Body of pancreas (tissue), 4 donors: ENCODE results near the gene ANTKMT. TPM values are rescaled to one million over a fixed set of nuclear protein-coding genes. Genes with fewer than 3 reads are reported as not detected.
A peak's percentile ranks its signal among the peaks of the same experiment; 100 is the strongest.

Experiments
- ATAC-seq: fragments of 150-250 bp; one replicate; pipeline ENCODE4 v1.9.1; 2016
- DNase-seq, 4 donors: peaks; one replicate each; pipeline ENCODE4 v3.0.0-alpha.2; 2019
- H3K27ac ChIP-seq, 4 donors: fragments of 200-600 bp; sonication (generic); 1 replicate in 3 of 4; 2 replicates in 1 of 4; pipeline versions ENCODE4 v1.5.1 to v1.6.1; 2016 to 2019; ENCODE audit warnings: mild to moderate bottlenecking in 1 of 4, mixed read lengths in 1 of 4, moderate library complexity in 1 of 4
- H3K27me3 ChIP-seq, 2 donors: fragments of 200-600 bp; sonication (generic); one replicate each; pipeline ENCODE4 v1.6.0; 2016; ENCODE audit warnings: mild to moderate bottlenecking in 1 of 2
- H3K36me3 ChIP-seq, 2 donors: fragments of 200-600 bp; sonication (generic); replicated peaks in 1 of 2; 2 replicates each; pipeline ENCODE4 v1.5.1; 2016; ENCODE audit warnings: low read depth in 2 of 2; ENCODE audit not compliant: insufficient read depth in 1 of 2
- H3K4me1 ChIP-seq: fragments of 200-600 bp; sonication (generic); one replicate; pipeline ENCODE4 v1.6.0; 2016
- H3K4me3 ChIP-seq, 2 donors: fragments of 200-600 bp; sonication (generic); 1 replicate in 1 of 2; 2 replicates in 1 of 2; pipeline ENCODE4 v1.5.1; 2016 to 2019
- H3K9me3 ChIP-seq, 3 donors: fragments of 200-600 bp; sonication (generic); 1 replicate in 2 of 3; 2 replicates in 1 of 3; pipeline ENCODE4 v1.5.1; 2016
- POLR2A ChIP-seq, 3 donors: fragments of 450-650 bp; IDR thresholded peaks; one replicate each; pipeline ENCODE4 v1.6.1; 2016; ENCODE audit warnings: antibody characterized with exemption in 3 of 3, mild to moderate bottlenecking in 2 of 3
- WGBS, 2 donors: methylation state at CpG; one replicate each; pipeline ENCODE4 v1.1.5; 2017; 5-methylcytosine and 5-hydroxymethylcytosine counted together
- intact Hi-C: fragments of 100-400 bp; cut with DNase I; formaldehyde crosslinking; loops from one replicate; pipeline ENCODE4 v1.15.1; 2023
- total RNA-seq, 2 donors: library from RNA; depleted of rRNA; stranded (reverse); fragments of >200 nt; gene quantifications; one replicate each; pipeline ENCODE4 v1.1.0, GENCODE V29; 2016
- TF ChIP-seq, protein P1 (sequence below), 7 experiments: fragments of 450-650 bp in 4 of 7; fragments of 200-600 bp in 3 of 7; sonication (generic) in 3 of 7; IDR thresholded peaks; one replicate each; pipeline ENCODE4 v1.5.1; 2016 to 2019; ENCODE audit warnings: antibody characterized with exemption in 7 of 7

Gene ANTKMT
- total RNA-seq, 2 donors from 2014 or later, result 71.6 to 189 TPM

DNA sequence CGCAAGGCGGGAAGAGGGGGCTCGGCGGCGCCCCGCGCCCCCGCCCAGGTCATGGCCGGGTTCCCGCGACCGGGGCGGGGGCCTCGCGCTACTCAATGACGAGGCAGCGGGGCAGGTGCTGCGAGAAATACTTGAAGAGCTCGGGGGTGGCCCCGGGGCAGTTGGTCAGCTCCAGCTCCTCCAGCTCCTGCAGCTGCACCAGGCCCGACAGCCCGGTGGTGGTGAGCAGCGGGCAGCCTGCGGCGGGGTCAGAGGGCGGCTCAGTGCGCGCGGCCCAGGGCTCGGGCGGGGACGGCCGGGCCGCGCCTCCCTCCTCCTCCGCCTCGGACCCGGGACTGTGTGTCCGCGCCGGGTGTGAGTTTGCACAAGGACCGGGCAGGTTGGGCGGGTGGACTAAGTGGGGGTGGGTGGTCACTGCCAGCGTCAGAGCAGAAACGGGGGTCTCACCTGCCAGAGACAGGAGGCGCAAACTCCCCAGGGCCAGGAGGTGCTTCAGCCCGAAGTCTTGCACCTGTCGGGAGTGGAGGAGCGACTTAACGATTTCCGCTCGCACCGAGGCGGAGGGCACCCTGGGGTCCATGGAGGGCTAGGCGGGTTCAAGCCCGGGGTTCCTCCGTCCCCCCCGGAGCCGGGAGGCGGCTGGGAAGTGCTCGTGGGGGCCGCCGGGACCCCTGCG lies 26.6 kb upstream of the ANTKMT start:
- Histone ChIP-seq H3K27me3 (peaks cover 0 to 24% of the 10 kb centered on the region in 2 donors), H3K4me3 (no peak overlapping the region), H3K9me3 (no peaks in the 10 kb centered on the region), H3K27ac (no peak overlapping the region), H3K36me3 (no peaks in the 10 kb centered on the region), H3K4me1 (peaks cover 36% of the 10 kb centered on the region)
- DNase-seq, result no peak
- intact Hi-C loops, result no loop called here
- no peak for ATAC-seq
- TF ChIP-seq, protein P1, sequence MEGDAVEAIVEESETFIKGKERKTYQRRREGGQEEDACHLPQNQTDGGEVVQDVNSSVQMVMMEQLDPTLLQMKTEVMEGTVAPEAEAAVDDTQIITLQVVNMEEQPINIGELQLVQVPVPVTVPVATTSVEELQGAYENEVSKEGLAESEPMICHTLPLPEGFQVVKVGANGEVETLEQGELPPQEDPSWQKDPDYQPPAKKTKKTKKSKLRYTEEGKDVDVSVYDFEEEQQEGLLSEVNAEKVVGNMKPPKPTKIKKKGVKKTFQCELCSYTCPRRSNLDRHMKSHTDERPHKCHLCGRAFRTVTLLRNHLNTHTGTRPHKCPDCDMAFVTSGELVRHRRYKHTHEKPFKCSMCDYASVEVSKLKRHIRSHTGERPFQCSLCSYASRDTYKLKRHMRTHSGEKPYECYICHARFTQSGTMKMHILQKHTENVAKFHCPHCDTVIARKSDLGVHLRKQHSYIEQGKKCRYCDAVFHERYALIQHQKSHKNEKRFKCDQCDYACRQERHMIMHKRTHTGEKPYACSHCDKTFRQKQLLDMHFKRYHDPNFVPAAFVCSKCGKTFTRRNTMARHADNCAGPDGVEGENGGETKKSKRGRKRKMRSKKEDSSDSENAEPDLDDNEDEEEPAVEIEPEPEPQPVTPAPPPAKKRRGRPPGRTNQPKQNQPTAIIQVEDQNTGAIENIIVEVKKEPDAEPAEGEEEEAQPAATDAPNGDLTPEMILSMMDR (IDR thresholded peaks at IDR 0.05), result no peak
- TF ChIP-seq POLR2A (IDR thresholded peaks at IDR 0.05), result no peak
- WGBS, 2 donors, result 7 to 21% methylated on average over 12 to 57 of the region's 64 CpGs

GRCh38 chr16:694863-695354 lies 26.0 kb upstream of the ANTKMT start:
- TF ChIP-seq, protein P1 (IDR thresholded peaks at IDR 0.05), result no peak
- no peak for TF ChIP-seq POLR2A (IDR thresholded peaks at IDR 0.05)
- H3K27me3 ChIP-seq, result peaks cover 0 to 24% of the 10 kb centered on the region in 2 donors
- H3K4me1 ChIP-seq, result peaks cover 30% of the 10 kb centered on the region
- DNase-seq, result no peak
- 0% methylated on average over 28 of the region's 37 CpGs; no CpG with 5 or more reads in 1 of the 2 donors for WGBS, 2 donors
- H3K36me3 ChIP-seq, result no peaks in the 10 kb centered on the region
- H3K9me3 ChIP-seq, result no peaks in the 10 kb centered on the region
- no peak overlapping the region for H3K27ac ChIP-seq
- intact Hi-C loops, result no loop called here
- no peak for ATAC-seq
- no peak overlapping the region for H3K4me3 ChIP-seq

GRCh38 chr16:695355-696089 lies 25.4 kb upstream of the ANTKMT start:
- Histone ChIP-seq H3K4me1 (peaks cover 30% of the 10 kb centered on the region), H3K4me3 (no peak overlapping the region), H3K36me3 (no peaks in the 10 kb centered on the region), H3K9me3 (no peaks in the 10 kb centered on the region), H3K27me3 (peaks cover 0 to 24% of the 10 kb centered on the region in 2 donors), H3K27ac (no peak overlapping the region)
- no peak for TF ChIP-seq POLR2A (IDR thresholded peaks at IDR 0.05)
- TF ChIP-seq, protein P1 (IDR thresholded peaks at IDR 0.05), result no peak
- intact Hi-C loops, result no loop called here
- peak in 3 of 4 donors; percentile 33 to 50 (median 44) for DNase-seq
- 0 to 3% methylated on average over 6 to 64 of the region's 71 CpGs for WGBS, 2 donors
- peak; percentile 30 for ATAC-seq

- DNase-seq (no peak), ATAC-seq (no peak)
- no peaks in the 10 kb centered on the region for H3K36me3 ChIP-seq
- intact Hi-C loops, result no loop called here
- no peaks in the 10 kb centered on the region for H3K9me3 ChIP-seq
- TF ChIP-seq, protein P1 (IDR thresholded peaks at IDR 0.05), result no peak
- TF ChIP-seq POLR2A (IDR thresholded peaks at IDR 0.05), result no peak
- no peak overlapping the region for H3K27ac ChIP-seq
- 66 to 78% methylated on average over 11 to 18 of the region's 19 CpGs for WGBS, 2 donors
- H3K4me1 ChIP-seq, result peaks cover 27% of the 10 kb centered on the region
- H3K4me3 ChIP-seq, result no peak overlapping the region
- H3K27me3 ChIP-seq, result peaks cover 0 to 48% of the 10 kb centered on the region in 2 donors
These were observed 21.9 kb upstream of the ANTKMT start for GRCh38 chr16:698911-699671.
